HG02973 (cell line): ENCODE data around the gene PACSIN3.
"Not testable (repeated sequence)": the region's sequence is repeated elsewhere in the genome, so short reads cannot be mapped to it uniquely, and the experiment has no call there.

Experiments
- ATAC-seq: cut with Tn5 transposase; IDR thresholded peaks from one replicate; pipeline ENCODE4 v1.9.1; 2021; ENCODE audit warnings: moderate library complexity; ENCODE audit not compliant: unreplicated experiment

The PACSIN3 gene

DNA sequence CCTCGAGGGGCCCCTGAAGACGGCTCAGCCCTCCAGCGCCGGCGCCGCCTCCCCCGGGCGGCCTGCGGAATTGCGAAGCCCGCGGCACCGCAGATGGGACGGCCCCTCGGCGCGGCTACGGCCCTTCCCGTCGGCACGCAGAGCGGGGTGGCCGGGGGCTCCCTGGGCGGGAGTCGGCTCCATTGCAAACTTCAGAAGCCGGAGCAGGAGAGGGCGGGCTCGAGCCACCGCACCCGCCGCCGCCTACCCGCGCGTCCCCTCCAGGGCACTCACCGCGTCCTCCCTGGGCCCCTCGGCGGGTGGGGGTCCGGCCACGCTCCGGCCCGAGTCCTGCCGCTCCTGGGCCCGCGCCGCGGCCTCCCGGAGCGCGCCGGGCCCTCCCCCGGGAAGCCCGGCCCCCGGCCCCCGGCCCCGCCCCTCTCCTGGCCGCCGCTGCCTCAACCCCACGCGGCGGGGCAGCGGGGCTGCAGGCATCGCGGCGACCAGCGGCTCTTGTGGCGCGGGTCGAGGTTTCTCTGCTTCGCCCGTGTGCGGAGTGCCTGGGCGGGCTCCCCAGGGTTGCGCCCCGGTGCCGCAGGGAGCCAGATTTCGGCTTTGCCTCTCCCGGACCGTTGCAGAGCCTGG lies at the start of gene PACSIN3:
PACSIN3 (minus strand) TSS at position 359 of the 624 bp plus-strand sequence. CDS start 3,707 bp downstream, outside the sequence.
- no peak for ATAC-seq

DNA sequence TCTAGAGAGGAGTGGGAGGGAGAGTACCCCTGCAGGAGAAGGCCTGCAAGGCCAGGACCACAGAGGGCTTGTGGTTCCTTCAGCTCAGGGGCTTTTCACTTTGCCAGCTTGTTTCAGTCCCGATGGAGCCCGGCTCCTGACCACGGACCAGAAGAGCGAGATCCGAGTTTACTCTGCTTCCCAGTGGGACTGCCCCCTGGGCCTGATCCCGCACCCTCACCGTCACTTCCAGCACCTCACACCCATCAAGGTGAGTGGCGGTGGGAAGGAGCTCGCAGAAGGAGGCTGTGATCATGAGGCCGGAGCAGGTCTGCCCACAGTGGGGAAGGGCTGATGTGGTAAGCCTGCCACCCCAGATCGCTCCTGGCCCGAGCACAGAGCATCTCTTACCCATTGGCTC lies 48.9 kb upstream of the PACSIN3 start:
- no peak for ATAC-seq

- ATAC-seq = no peak
Measured at GRCh38 chr11:47234669-47235100, 48.5 kb upstream of the PACSIN3 start.

DNA sequence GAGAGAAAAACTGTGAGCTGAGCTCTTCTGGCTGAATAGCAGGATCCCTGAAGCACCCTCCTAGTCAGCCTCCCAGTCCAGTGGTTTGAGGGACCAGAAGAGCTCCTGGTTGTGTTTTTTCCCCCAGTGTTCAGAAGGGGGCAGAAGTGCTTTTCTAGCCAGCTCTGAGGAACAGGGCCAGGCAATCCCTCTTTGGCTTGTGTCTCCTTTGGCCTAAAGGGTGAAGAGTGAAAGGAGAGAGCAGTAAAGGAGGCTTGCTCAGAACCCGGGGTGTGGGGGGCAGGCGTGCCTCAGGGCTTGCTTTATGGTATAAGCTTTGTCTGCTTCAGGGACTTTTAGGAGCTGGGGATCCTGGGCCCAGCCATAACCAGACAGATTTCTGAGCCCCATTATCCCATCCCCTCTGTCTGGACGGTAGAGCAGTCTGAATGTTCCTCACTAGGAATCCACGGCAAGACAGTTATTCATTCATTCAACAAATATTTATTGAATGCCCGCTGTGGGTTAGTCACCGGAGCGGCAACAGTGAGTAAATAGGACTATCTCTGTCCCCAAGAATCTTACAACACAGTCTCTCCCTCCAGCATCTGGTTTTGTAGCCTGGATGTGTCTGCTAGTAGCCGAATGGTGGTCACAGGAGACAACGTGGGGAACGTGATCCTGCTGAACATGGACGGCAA lies 47.9 kb upstream of the PACSIN3 start:
- ATAC-seq = no peak

GRCh38 chr11:47233051-47233450 lies 46.8 kb upstream of the PACSIN3 start:
- ATAC-seq = no peak

DNA sequence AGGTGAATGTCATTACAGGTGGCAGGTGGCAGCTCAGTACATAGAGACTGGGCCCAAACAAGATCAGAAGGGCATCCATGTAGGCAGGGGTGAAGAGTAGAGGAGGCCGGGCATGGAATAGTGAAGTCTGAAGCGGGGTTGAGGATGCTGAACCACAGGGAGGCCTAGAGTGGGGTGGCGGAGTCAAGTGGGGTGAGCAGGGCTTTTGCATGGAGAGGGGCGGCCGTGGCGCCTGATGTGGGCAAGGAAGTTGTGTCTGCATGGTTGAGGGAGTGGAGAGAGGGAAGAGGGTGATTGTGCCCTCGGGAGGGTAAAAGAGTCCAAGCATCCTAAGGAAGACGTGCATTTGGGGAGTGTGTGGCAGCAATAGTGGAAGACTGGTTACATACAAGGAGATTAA lies 42.9 kb upstream of the PACSIN3 start:
- no peak for ATAC-seq

GRCh38 chr11:47225552-47226400 lies 39.5 kb upstream of the PACSIN3 start:
- ATAC-seq = peak; percentile 93

GRCh38 chr11:47222696-47223095 lies 36.5 kb upstream of the PACSIN3 start:
- ATAC-seq = no peak

DNA sequence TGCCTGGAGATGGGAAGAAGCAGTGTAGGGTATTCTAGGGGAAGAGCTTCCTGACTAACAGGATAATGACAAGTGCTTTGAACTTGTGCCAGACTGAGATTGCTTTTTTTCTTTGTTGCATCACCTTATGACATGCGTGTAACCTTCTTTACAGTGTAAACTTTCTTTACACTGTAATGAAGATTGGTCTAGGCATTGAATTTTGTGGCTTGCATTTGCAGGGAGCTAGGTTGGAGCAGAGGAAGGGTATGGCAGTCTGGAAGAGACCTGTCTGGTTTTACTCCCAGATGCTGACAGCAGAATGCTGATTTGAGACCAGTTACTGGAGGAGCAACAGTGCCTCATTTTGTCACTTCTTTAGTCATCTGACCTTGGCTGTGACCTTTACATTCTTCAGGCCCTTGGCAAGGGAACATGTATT lies 34.2 kb upstream of the PACSIN3 start:
- no peak for ATAC-seq

DNA sequence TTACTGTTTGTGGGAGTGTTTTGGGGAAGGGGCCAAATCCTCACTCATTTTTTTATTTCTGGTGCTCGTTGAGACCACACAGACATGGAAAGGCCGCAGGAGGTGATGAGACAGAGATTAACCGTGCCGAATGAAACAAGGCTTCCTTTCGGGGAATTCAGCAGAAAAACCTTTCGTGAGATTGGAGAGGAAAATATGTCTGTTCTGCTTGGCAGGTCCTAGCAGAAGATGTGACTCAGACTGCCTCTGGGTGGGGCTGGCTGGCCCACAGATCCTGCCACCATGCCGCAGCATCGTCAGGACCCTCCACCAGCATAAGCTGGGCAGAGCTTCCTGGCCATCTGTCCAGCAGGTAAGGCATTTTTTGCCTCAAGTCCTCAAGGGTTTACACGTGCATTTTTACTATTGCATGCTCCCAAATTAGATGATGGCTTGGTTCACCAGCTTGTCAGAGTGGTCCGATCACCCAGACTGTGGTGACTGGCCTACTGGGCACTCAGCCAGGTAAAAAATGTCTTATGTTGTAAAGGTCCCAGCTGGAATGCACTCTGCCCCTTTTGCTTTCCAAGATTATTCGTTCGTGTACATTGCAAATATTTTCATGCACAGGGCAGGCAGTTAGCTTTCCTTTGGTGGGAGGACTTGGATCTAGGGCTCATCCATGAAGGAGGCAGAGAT lies 30.0 kb upstream of the PACSIN3 start:
- ATAC-seq = no peak

GRCh38 chr11:47215366-47215910 lies 29.2 kb upstream of the PACSIN3 start:
- no peak for ATAC-seq

- peak; percentile 62 for ATAC-seq
Measured at GRCh38 chr11:47213950-47214565, 27.8 kb upstream of the PACSIN3 start.

- no peak for ATAC-seq
Measured at GRCh38 chr11:47212938-47213337, 26.7 kb upstream of the PACSIN3 start.

GRCh38 chr11:47208628-47209027 lies 22.4 kb upstream of the PACSIN3 start:
- ATAC-seq = no peak

- ATAC-seq = not testable (repeated sequence)
Measured at GRCh38 chr11:47208008-47208552, 21.8 kb upstream of the PACSIN3 start.

DNA sequence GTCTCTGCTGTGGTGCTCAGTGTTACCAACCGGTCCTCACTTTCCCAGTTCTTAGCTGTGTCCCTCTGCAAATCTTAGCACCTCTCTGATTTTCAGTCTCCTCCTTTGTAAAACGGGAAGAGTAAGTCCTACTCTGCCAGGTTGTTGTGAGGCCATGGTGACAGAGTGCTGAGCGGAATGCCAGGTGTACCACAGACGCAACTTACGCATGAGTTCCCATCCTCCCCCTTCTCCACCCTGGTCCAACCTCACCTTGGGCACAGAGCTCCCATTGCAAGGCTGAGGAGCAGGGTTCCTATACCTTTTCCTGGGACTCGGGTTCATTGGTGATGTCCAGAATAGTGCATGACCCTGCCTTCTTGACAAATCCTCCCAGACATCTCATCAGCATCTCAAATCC lies 21.2 kb upstream of the PACSIN3 start:
- ATAC-seq = no peak

GRCh38 chr11:47206577-47206976 lies 20.3 kb upstream of the PACSIN3 start:
- ATAC-seq = not testable (repeated sequence)

DNA sequence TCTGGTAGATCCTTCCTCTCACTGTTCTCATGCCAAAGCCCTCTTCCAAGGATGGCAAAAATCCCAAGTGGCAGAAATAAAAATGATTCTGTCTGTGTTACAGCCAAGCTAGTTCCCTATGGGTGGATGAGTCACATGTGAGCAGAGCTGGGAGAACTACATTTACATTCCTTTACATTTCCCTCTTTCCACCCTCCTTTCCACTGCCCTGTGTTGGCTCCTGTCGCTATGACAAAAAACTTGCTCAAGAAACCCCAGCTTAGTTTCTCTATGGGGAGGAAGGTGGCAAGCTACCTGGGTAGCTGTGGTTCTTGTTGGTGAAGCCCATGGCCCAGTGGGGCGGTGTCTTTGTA lies 18.4 kb upstream of the PACSIN3 start:
- ATAC-seq = no peak

DNA sequence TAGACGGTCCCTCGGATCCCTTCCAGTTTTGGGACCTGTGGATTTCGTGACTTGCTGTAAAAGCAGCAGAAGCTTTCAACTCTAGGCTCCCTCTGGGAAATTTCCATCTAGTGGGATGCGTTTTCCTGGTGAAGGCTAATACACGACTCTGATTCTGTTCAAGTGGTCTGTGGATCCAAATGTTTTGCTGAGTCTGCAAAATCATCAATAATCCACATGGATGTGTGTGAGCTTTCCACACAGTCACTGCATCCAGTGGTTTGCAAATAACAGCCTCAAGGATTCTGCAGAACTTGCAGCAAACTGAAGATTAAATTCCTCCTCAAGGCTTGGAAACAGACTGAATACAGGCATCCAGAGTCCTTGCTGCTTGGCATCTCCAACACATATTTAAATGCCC lies 16.3 kb upstream of the PACSIN3 start:
- ATAC-seq = no peak

DNA sequence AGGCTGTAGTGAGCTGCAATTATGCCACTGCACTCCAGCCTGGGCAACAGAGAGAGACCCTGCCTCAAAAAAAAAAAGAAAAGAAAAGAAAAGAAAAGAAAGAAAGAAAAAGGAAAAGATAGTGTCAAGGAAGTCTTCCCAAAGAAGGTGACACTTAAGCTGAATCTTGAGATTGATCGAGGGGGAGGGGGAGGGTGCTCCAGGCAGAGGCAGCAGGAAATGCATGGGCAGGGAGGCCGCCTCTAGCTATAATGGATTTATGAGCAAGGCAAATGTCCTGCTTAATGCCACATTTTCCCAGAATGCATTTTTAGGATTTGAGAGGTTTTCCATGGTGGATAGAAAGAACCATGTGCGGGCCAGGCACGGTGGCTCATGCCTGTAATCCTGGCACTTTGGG lies 14.8 kb upstream of the PACSIN3 start:
- no peak for ATAC-seq
